Chondrocyte (in vitro differentiated cells): ENCODE measurements around the gene PRSS21. TPM values are rescaled to one million over a fixed set of nuclear protein-coding genes. Genes with fewer than 3 reads are reported as not detected.
A peak's percentile ranks its signal among the peaks of the same experiment; 100 is the strongest.

Experiments
- DNase-seq: peaks from one replicate; pipeline ENCODE4 v3.0.0; 2021; ENCODE audit warnings: mixed read lengths, low spot score
- H3K27ac Mint-ChIP-seq: one replicate; pipeline ENCODE4 v1.8.0; 2021; ENCODE audit warnings: mild to moderate bottlenecking, moderate library complexity, mixed read lengths; ENCODE audit not compliant: unreplicated experiment
- H3K27me3 Mint-ChIP-seq: 2 replicates; pipeline ENCODE4 v1.8.0; 2021; ENCODE audit warnings: low read depth, mixed read lengths
- H3K36me3 Mint-ChIP-seq: 2 replicates; pipeline ENCODE4 v1.8.0; 2021; ENCODE audit warnings: low read depth, mixed read lengths
- H3K4me1 Mint-ChIP-seq: 2 replicates; pipeline ENCODE4 v1.8.0; 2021; ENCODE audit warnings: low read depth, mild to moderate bottlenecking, mixed read lengths
- H3K4me3 Mint-ChIP-seq: one replicate; pipeline ENCODE4 v1.8.0; 2021; ENCODE audit warnings: mild to moderate bottlenecking, moderate library complexity, mixed read lengths; ENCODE audit not compliant: unreplicated experiment
- H3K9me3 Mint-ChIP-seq: 2 replicates; pipeline ENCODE4 v1.8.0; 2021; ENCODE audit warnings: low read depth, mixed read lengths
- total RNA-seq: library from RNA; stranded (reverse); gene quantifications from 3 replicates; pipeline ENCODE4 v1.2.1, GENCODE V29; 2021
- TF ChIP-seq, protein P1 (sequence below): fragments of 200-600 bp; sonication (generic); IDR thresholded peaks from 2 replicates; pipeline ENCODE4 v1.5.0; 2021; ENCODE audit warnings: antibody characterized with exemption, mild to moderate bottlenecking, moderate library complexity

PRSS21 gene
- total RNA-seq, 1 donor from 2014 or later: not detected

DNA sequence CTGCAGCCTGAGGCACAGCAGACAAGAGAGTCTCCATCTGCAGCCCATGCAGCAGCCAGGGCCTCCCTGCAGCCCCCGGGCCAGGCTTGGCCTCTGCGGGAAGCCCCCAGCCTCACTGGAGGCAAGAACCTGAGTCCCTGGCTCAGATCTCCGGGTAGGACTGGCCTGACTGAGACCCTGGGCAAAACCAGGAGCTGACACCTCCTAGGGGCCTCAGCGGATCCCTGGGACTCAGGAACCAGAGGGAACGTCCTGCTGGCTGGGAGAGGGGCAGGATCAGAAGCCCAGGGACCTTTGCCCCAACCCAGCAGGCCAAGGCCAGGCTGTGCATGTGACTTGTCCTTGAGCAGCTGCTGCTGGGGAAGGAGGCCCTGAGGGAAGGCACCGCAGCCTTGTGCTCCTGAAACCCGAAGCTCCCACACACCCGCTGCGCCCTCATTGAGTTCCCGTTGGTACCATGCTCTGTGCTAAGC is 1.7 kb upstream of the PRSS21 start:
- TF ChIP-seq, protein P1, sequence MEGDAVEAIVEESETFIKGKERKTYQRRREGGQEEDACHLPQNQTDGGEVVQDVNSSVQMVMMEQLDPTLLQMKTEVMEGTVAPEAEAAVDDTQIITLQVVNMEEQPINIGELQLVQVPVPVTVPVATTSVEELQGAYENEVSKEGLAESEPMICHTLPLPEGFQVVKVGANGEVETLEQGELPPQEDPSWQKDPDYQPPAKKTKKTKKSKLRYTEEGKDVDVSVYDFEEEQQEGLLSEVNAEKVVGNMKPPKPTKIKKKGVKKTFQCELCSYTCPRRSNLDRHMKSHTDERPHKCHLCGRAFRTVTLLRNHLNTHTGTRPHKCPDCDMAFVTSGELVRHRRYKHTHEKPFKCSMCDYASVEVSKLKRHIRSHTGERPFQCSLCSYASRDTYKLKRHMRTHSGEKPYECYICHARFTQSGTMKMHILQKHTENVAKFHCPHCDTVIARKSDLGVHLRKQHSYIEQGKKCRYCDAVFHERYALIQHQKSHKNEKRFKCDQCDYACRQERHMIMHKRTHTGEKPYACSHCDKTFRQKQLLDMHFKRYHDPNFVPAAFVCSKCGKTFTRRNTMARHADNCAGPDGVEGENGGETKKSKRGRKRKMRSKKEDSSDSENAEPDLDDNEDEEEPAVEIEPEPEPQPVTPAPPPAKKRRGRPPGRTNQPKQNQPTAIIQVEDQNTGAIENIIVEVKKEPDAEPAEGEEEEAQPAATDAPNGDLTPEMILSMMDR: no peak
- Mint-ChIP-seq H3K4me1 (no peaks in the 10 kb centered on the region), H3K27ac (no peak overlapping the region), H3K4me3 (no peak overlapping the region), H3K9me3 (no peaks in the 10 kb centered on the region), H3K36me3 (no peaks in the 10 kb centered on the region), H3K27me3 (peaks cover 30% of the 10 kb centered on the region)
- peak; percentile 75 for DNase-seq

DNA sequence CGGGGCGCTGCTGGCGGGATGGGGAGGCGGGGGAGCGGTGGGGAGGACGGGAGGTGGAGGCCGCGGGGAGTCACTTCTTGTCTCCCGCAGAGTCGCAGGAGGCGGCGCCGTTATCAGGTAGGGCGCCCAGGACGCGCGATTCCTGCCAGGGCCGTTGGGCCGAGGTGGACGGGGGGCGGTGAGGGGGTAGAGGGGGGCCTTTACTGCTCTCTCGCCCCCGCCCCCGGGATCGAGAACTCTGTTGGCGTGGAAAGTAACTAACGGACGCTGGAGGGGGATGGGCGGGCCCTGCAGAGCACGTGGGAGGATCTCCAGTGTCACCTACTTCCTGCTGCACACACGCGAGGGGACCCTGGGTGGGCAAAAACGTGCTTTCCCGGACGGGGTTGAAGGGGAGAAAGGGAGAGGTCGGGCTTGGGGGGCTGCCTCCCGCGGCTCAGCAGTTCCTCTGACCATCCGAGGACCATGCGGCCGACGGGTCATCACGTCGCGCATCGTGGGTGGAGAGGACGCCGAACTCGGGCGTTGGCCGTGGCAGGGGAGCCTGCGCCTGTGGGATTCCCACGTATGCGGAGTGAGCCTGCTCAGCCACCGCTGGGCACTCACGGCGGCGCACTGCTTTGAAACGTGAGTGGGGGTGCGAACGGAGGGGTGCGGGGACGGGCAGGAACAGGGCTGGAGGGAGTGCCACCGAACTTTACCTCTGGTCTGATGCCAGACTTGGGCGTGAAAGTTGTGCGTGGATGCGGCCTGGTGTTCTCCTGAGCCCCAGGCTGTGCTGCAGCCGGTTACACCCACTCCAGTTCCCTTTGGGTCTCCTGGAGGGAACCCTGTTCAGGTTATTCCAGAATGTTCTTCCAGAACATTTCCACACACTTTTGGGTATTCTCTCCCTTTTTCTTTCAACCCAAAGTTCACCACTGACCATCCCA is 569 bp downstream of the PRSS21 start:
- Mint-ChIP-seq H3K27ac (no peak overlapping the region), H3K36me3 (no peaks in the 10 kb centered on the region), H3K4me1 (no peaks in the 10 kb centered on the region), H3K27me3 (peaks cover 25% of the 10 kb centered on the region), H3K9me3 (no peaks in the 10 kb centered on the region), H3K4me3 (no peak overlapping the region)
- TF ChIP-seq, protein P1: no peak
- peak; percentile 90 for DNase-seq

DNA sequence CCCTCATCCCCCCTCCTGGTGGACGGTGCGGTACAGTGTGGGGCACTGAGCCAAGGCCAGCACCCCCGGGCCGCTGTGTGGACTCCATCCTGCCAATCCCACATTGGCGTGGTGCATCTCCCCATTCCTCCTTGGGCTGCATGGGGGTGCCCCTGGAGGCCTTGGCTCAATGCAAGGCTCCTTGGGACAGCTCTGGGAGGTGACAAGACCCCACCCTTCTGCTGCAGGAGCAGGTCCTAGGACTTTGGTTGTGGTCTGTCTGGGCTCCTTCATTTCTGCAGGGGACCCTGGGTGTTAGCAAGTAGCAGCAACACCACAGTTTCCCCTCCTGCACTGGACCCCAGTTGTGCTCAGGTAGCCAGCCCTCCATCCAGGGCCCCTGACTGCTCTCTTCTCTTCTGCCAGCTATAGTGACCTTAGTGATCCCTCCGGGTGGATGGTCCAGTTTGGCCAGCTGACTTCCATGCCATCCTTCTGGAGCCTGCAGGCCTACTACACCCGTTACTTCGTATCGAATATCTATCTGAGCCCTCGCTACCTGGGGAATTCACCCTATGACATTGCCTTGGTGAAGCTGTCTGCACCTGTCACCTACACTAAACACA is 1.3 kb downstream of the PRSS21 start:
- peaks cover 25% of the 10 kb centered on the region for H3K27me3 Mint-ChIP-seq
- no peaks in the 10 kb centered on the region for H3K36me3 Mint-ChIP-seq
- TF ChIP-seq, protein P1: no peak
- H3K4me3 Mint-ChIP-seq: no peak overlapping the region
- H3K27ac Mint-ChIP-seq: no peak overlapping the region
- H3K9me3 Mint-ChIP-seq: no peaks in the 10 kb centered on the region
- DNase-seq: peak; percentile 58
- no peaks in the 10 kb centered on the region for H3K4me1 Mint-ChIP-seq

DNA sequence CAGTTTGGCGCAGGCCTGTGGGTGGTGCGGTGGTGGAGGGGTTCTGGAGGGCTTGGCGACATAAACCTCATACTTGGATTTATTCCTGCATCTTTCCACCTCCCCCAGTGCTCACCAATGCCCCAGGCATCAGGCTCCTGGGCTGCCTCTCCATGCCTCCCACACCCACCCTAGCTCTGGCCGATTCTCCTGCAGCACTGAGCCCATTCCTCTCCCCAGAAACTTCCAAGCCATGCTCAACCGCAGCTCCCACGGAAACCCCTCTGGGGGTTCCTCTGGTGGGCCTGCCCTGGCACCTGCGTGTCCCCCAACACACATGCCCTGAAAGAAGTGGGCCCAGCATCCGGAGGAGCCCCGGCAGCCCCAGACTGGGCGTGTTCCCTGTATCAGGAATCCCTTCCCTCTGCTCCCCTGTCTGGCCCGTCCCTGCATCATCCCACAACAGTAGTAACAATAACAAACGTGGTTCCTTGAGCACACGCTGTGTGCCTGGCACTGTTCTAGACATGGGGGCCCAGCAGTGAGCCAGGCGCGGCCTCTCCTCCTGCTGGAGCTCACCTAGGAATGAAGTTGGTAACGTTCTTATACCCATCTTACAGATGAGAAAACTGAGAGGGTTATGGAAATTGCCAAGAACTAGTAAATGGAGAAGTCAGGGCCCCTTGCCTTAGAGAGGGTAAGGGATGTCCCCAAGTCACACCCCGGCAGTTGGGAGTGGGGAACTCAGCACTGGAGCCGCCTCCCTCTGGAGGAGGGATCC is 2.3 kb downstream of the PRSS21 start:
- no peaks in the 10 kb centered on the region for H3K36me3 Mint-ChIP-seq
- TF ChIP-seq, protein P1: no peak
- no peak overlapping the region for H3K27ac Mint-ChIP-seq
- no peaks in the 10 kb centered on the region for H3K4me1 Mint-ChIP-seq
- peak; percentile 60 for DNase-seq
- no peaks in the 10 kb centered on the region for H3K9me3 Mint-ChIP-seq
- H3K27me3 Mint-ChIP-seq: peaks cover 24% of the 10 kb centered on the region
- no peak overlapping the region for H3K4me3 Mint-ChIP-seq
